SIG-M5 (cell line): ENCODE results near the gene ANTXR1.

ENCODE experiments used
- DNase-seq: peaks from one replicate; lab custom pipeline; 2025; lab: John Stamatoyannopoulos, UW

The ANTXR1 gene

DNA sequence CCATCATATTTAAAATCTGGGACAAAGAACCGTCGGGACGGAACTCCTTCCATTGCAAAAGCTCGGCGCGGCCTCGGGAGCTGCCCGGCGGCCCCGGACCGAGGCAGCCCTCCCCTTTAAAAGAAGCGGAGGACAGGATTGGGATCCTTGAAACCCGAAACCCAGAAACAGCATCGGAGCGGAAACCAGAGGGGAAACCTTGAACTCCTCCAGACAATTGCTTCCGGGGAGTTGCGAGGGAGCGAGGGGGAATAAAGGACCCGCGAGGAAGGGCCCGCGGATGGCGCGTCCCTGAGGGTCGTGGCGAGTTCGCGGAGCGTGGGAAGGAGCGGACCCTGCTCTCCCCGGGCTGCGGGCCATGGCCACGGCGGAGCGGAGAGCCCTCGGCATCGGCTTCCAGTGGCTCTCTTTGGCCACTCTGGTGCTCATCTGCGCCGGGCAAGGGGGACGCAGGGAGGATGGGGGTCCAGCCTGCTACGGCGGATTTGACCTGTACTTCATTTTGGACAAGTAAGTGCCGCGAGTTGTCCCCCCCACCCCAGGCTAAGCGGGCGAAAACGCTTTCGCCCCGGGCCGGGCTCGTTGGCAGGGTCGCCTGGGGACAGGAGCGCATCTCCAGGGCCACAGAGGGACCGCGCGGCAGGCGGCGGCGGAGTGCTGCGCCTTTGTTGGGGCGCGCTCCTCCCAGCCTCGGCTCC lies at the start of gene ANTXR1:
ANTXR1 (plus strand) TSS at position 38 of the 698 bp plus-strand sequence; CDS start at position 359, 321 bp downstream.
- DNase-seq = no peak

DNA sequence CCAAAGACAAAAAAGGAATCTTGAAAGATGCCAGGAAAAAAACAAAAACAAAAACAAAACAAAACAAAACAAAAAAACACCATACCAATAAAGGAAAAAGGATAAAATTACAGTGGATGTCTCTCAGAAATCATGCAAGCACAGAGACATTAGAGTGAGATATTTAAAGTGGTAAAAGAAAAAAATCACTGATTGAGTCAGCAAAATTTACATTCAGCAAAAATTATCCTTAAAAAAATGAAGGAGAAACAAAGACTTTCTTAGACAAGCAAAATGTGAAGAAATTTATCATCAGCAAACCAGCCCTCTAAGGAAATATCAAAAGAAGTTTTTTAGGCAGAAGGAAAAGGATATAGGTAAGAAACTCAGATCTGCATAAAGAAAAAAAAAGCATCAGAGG lies 48.7 kb upstream of the ANTXR1 start:
- DNase-seq = no peak

DNA sequence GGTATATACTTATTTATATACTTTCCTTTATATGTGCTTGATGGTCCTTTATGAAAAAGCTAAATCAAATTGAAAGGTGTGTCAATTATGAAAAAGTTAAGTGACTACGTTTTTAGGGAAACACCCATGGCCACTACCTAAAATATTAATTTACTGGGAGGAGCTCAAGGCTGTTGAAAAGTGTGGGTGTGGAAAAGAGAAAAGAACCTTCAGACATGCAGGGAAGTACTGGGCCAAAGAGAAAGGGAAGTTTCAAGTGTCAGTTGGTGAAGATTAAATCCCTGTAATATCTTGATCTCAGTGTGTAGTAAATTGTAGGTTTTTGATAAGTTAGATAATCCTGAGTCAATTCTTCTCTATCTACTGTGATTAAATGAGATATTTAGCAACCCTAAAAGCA lies 44.8 kb upstream of the ANTXR1 start:
- no peak for DNase-seq

- DNase-seq = no peak
Observed at GRCh38 chr2:68969736-68970490, 43.1 kb upstream of the ANTXR1 start.

DNA sequence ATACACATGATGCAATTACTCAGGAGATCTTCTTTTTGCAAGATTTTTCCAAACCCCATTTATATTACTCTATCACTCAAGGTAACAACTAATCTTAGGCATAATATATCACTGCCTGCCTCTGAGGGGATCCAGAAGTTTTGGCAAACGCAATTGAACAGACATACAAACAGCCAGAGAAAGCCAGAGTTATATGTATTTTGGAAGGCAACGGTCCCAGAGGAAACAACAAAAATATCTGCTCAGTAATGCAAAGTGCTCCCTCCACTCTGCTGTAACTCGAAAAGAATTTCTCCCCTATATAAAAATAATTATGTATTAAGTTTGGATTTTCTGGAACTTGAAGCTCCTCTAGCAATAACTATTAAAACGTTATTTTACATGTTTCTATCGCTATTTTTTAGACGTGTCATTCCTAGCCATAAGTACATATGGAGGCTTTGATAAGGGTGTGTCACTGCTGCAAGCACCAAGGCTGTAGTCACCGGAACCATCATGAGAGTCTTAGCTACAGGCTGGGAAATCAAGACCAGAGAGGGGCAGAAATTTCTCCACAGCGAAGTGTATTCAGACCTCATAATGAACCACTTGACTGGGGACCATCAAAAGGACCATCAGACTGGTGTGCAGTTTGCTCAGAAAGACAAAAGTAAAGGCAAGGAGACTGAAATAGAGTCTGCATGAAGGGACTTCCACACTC lies 42.3 kb upstream of the ANTXR1 start:
- DNase-seq = no peak

DNA sequence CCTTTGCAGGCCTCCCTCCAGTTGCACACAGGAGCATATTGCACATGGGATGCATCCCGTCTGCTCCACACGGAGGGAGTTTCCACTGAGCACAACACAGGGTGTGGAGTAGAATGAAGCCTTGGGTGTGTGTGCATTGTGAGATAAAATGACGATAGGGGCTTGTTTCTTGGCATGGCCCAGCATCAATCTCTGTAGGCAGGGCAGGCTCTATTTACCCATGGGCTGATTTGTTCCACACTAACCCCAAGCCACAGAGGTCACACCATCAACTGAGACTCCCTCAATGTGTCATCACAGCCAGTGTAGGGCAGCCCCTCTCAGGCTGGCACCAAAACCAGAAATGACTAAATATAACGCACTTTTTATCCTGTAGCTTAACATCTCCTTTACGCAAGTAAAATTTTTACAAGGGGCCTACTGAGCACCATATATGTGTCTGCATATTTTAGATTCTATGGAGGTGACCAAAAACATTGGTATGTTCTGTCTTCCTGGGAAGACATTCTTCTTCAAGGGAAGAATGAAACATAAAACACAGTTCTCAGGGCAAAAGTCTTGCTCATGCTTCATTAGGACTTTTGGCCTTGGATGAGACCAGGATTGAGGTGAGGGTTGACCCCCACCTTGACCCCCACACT lies 41.3 kb upstream of the ANTXR1 start:
- DNase-seq = no peak

DNA sequence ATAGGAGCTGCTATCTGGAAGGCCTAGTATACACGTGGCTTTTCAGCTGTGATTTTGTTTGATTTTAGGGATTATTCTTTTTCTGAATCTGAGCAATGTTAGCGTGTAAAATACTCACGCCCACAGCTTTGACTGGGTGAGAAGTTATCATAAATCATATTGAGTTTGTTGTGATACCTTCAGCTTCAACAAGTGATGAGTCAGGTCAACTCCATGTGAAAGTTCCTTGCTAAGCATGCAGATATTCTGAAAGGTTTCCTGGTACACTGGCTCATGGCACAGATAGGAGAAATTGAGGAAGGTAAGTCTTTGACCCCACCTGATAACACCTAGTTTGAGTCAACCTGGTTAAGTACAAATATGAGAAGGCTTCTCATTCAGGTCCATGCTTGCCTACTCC lies 38.7 kb upstream of the ANTXR1 start, which contains the start of gene GKN1:
GKN1 (plus strand) TSS at position 386 of the 400 bp plus-strand sequence. CDS start 42 bp downstream, outside the sequence.
- no peak for DNase-seq

DNA sequence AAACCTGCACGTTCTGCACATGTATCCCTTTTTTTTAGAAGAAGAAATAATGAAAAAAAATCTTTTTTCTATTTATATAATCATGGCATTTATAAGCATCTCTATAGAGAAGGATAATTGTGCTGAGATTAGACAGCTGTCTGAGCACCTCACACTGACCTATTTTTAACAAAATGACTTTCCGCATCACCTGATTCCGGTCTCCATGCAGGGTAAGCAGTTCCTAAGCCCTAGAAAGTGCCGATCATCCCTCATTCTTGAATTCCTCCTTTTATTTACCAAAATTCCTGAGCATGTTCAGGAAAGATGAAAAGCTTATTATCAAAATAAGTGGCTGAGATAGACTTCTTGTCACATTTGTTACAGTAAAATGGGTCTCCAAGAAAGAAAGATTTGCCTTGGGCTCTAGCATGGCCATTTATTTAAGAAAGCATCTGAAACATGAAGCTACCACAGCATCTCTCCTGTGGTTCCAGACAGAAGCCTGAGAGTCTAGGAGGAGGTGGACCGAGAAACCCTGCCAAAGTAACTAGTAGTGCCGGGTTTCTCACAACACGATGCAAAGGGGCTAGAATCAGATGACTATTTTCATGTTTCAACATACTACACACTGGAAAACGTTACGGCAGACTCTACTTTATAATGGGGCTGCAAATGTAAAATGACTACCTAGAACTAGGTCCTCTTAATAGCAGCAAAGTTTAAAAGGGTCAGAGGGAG lies 37.9 kb upstream of the ANTXR1 start:
- DNase-seq = no peak

- DNase-seq = no peak
Observed at GRCh38 chr2:68975844-68976243, 37.1 kb upstream of the ANTXR1 start.

GRCh38 chr2:68977453-68977852 lies 35.5 kb upstream of the ANTXR1 start:
- no peak for DNase-seq

- DNase-seq = no peak
Observed at GRCh38 chr2:68978098-68978497, 34.9 kb upstream of the ANTXR1 start.

DNA sequence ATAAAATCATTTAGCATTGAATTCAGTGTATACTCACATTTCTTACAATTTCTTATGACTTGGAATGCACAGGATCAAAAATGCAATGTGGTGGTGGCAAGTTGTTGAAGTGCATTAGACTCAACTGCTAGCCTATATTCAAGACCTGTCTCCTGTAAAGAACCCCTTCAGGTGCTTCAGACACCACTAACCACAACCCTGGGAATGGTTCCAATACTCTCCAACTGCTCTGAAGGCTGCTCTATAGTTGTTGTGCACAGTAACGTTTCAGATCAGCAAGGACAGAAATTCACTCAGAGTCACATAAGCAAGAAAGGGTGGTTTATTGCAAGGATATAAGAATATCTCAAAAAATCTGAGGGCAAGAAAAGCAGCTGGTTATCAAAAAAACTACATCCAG lies 32.0 kb upstream of the ANTXR1 start:
- no peak for DNase-seq

GRCh38 chr2:68987021-68987503 lies 25.9 kb upstream of the ANTXR1 start:
- DNase-seq = no peak

DNA sequence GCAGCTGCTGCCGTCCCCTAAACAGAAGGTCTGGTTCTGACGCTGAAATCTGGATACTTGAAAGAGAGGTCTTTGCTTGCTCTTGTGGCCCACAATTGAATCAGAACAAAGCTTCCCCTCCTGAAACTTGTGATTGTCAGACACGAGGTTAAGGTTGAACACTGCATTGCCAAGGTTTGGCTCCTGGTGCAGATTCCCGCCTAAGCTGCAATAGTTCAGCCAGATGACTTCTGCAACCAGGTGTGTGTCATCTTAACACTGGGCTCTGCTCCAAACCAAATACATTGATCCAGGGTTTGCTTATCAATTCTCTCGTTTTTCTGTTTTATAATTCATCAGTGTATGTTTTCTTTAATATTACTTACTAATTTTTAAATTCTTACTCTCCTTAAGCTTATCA lies 23.9 kb upstream of the ANTXR1 start:
- no peak for DNase-seq

GRCh38 chr2:68992341-68992740 lies 20.6 kb upstream of the ANTXR1 start:
- DNase-seq = no peak

DNA sequence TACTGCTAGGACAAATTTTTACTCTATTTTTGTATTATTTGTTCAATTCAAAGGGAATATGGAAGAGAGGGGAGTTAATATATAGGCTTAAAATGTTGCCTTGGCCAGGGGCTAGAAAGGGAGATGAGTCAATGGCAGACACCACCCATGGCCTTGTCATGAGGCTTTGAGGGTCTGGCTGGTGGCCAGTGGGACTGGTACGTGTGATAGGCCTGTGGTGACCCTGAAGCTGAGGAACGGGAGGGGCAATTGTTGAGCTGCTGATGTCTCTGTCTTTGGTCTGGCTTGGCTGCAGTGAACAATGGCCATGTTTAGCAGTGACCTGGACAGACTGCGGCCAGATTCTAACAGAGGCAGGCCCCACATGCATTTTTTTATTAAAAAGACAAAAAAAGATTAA lies 20.0 kb upstream of the ANTXR1 start:
- no peak for DNase-seq

DNA sequence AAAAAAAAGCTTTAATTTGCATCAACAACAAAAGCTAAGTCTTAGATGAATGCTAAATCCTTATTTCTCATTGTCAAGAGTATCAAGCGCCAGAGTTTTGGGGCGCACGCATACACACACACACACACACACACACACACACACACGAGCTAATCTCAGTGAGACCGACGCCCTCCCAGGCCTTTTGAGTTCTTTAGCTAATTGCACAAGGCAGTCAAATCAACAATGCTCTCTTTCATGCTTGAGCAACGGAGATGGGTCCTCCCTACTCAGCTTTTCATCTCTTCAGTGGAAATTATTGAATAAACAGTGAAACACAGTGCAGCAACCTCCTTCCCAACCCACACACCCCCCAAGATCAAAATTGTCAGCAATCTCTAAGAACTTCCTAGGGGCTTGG lies 19.3 kb upstream of the ANTXR1 start:
- no peak for DNase-seq

DNA sequence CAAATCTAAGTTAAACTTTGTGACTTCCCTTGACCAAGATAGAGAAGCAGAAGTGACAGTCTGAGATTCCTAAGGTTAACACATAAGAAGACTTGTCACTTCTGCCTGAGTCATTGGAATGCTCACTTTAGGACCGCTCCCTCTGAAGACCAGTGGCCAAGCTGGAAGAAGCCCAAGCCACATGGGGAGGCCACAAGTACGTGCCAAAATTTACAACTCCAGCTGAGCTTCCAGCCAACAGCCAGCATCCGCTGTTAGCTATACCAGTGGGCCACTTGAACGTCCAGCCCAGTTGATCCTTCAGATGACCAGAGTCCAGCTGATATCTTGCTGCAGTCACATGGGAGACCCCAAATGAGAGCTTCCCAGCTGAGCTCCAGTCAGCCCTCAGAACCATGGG lies 18.1 kb upstream of the ANTXR1 start:
- no peak for DNase-seq

GRCh38 chr2:68995916-68996315 lies 17.1 kb upstream of the ANTXR1 start:
- no peak for DNase-seq

DNA sequence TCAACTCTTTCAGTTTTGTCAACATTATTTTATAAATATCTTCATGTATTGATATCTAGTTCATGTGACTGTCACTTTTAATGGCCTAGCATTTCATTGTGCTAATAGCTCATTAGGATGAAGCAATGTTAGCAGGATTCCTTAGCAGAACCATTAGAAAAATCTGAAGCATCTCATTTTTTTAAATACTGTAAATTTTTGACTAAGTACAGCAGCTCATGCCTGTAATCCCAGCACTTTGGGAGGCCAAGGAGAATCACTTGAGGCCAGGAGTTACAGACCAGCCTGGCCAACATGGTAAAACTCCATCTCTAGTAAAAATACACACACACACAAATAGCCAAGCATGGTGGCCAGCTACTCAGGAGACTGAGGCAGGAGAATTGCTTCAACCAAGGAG lies 15.6 kb upstream of the ANTXR1 start:
- DNase-seq = no peak

DNA sequence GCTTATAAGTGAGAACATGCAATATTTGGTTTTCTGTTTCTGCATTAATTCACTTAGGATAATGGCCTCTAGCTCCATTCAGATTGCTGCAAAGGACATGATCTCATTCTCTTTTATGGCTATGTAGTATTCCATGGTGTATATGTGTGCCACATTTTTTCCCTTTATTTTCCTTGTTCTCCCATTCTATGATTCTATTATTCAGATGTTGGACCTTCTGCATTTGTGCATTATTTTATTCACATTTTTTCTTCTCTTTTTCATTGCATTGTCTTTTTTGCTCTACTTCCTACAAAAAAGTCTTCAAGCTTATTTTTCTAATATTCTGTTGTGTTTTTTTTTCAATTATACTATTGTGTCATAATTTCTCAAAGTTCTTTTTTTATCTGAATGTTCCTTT lies 11.1 kb upstream of the ANTXR1 start:
- no peak for DNase-seq

DNA sequence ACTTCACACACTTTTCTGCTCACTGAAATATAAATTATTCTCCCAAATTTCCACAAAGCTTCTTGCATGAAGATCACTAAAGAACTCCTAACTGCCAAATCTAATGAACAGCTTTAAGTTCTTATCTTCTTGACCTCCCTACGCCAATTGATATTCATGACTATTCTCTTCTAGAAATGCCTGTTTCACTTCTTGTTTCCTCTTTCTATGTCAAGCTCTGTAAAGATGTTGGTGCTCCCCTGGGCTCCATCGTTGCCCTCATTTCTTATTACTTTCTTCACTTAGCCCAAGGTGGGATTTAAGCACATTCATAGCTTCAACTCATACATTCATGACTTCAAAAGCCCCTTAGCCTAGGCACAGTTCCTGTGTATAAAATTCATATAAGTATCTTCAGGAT lies 9.2 kb upstream of the ANTXR1 start:
- DNase-seq = no peak
